Measurements from ENCODE around the gene ADAM15. TPM values are rescaled to one million over a fixed set of nuclear protein-coding genes. Genes with fewer than 3 reads are reported as not detected.

ADAM15 gene
- total and polyA plus RNA-seq, 9 donors, result 41.8 to 83.2 (median 65.0) TPM

- Histone ChIP-seq H3K4me1 (ENCODE audit: control insufficient read depth, insufficient read depth, low read length) (peaks cover 5% of the 10 kb centered on the region), H3K9me3 (replicated peaks; ENCODE audit: control insufficient read depth, low read depth, low read length) (no peaks in the 10 kb centered on the region), H3K27me3 (ENCODE audit: control insufficient read depth, insufficient read depth, low read length) (peaks cover 5% of the 10 kb centered on the region), H3K27ac (ENCODE audit: low read length) (no peak overlapping the region), H3K36me3 (ENCODE audit: control insufficient read depth, insufficient read depth, low read length) (no peaks in the 10 kb centered on the region), H3K4me3 (ENCODE audit: low read length) (no peak overlapping the region)
- WGBS (ENCODE audit: insufficient coverage), result 89% methylated on average over 12 of the region's 14 CpGs
- no peak for DNase-seq
Measured at GRCh38 chr1:155040358-155041093, 10.6 kb upstream of the ADAM15 start.

DNA sequence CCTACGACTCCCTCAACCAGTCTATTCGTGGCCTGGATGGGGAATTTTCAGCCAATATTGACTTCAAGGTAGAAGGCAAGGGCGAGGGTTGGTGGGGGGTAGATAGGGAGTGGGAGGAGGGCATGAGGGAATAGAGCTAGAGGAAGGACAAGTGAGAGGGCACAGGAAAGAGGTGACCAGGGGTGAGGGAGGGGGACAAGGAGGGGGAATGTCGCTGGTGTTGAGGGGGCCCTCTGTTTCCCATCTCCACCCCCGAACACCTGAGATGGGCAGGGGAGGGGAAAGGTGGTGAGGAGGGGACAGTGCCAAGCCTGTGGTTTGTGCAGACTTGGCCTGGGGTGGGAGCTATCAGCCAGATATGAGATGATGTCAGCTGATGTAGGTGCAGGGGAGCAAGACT is 8.3 kb upstream of the ADAM15 start:
- H3K4me1 ChIP-seq (ENCODE audit: control insufficient read depth, insufficient read depth, low read length), result peaks cover 5% of the 10 kb centered on the region
- WGBS (ENCODE audit: insufficient coverage), result 83% methylated on average over 5 of the region's 5 CpGs
- H3K4me3 ChIP-seq (ENCODE audit: low read length), result no peak overlapping the region
- H3K27me3 ChIP-seq (ENCODE audit: control insufficient read depth, insufficient read depth, low read length), result peaks cover 3% of the 10 kb centered on the region
- H3K9me3 ChIP-seq (replicated peaks; ENCODE audit: control insufficient read depth, low read depth, low read length), result no peaks in the 10 kb centered on the region
- no peak overlapping the region for H3K27ac ChIP-seq (ENCODE audit: low read length)
- no peak for DNase-seq
- no peaks in the 10 kb centered on the region for H3K36me3 ChIP-seq (ENCODE audit: control insufficient read depth, insufficient read depth, low read length)

DNA sequence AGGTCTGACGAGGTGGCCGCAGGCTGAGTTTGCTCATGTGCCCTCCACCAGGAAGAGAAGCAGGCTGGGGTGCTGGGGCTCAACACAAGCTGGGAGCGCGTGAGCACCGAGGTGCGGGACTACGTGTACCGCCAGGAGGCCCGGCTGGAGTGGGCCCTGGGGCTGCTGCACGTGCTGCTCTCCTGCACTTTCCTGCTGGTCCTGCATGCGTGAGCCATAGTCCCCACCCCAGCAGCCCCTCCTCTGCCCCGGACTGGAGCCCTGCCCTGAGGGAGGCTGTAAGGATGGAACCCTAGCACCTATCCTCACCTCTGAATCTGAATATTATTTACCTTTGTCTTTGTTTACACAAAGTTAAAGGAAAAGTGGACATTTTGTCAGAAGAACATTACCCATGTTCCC is 7.8 kb upstream of the ADAM15 start:
- Histone ChIP-seq H3K9me3 (replicated peaks; ENCODE audit: control insufficient read depth, low read depth, low read length) (no peaks in the 10 kb centered on the region), H3K4me1 (ENCODE audit: control insufficient read depth, insufficient read depth, low read length) (peaks cover 5% of the 10 kb centered on the region), H3K27ac (ENCODE audit: low read length) (no peak overlapping the region), H3K4me3 (ENCODE audit: low read length) (no peak overlapping the region), H3K36me3 (ENCODE audit: control insufficient read depth, insufficient read depth, low read length) (no peaks in the 10 kb centered on the region), H3K27me3 (ENCODE audit: control insufficient read depth, insufficient read depth, low read length) (peaks cover 3% of the 10 kb centered on the region)
- WGBS (ENCODE audit: insufficient coverage), result 59% methylated on average over 6 of the region's 12 CpGs
- DNase-seq, result no peak

GRCh38 chr1:155043793-155044192 is 7.3 kb upstream of the ADAM15 start:
- 93% methylated on average over 2 of the region's 3 CpGs for WGBS (ENCODE audit: insufficient coverage)
- no peaks in the 10 kb centered on the region for H3K9me3 ChIP-seq (replicated peaks; ENCODE audit: control insufficient read depth, low read depth, low read length)
- no peaks in the 10 kb centered on the region for H3K36me3 ChIP-seq (ENCODE audit: control insufficient read depth, insufficient read depth, low read length)
- H3K4me1 ChIP-seq (ENCODE audit: control insufficient read depth, insufficient read depth, low read length), result peaks cover 5% of the 10 kb centered on the region
- DNase-seq, result no peak
- H3K27ac ChIP-seq (ENCODE audit: low read length), result no peak overlapping the region
- H3K4me3 ChIP-seq (ENCODE audit: low read length), result no peak overlapping the region
- peaks cover 2% of the 10 kb centered on the region for H3K27me3 ChIP-seq (ENCODE audit: control insufficient read depth, insufficient read depth, low read length)

GRCh38 chr1:155044365-155044764 is 6.8 kb upstream of the ADAM15 start:
- no peaks in the 10 kb centered on the region for H3K27me3 ChIP-seq (ENCODE audit: control insufficient read depth, insufficient read depth, low read length)
- no peak for DNase-seq
- H3K36me3 ChIP-seq (ENCODE audit: control insufficient read depth, insufficient read depth, low read length), result no peaks in the 10 kb centered on the region
- H3K4me3 ChIP-seq (ENCODE audit: low read length), result no peak overlapping the region
- peaks cover 5% of the 10 kb centered on the region for H3K4me1 ChIP-seq (ENCODE audit: control insufficient read depth, insufficient read depth, low read length)
- 87% methylated on average over 6 of the region's 6 CpGs for WGBS (ENCODE audit: insufficient coverage)
- H3K27ac ChIP-seq (ENCODE audit: low read length), result peak overlapping the region; percentile 67
- H3K9me3 ChIP-seq (replicated peaks; ENCODE audit: control insufficient read depth, low read depth, low read length), result no peaks in the 10 kb centered on the region

DNA sequence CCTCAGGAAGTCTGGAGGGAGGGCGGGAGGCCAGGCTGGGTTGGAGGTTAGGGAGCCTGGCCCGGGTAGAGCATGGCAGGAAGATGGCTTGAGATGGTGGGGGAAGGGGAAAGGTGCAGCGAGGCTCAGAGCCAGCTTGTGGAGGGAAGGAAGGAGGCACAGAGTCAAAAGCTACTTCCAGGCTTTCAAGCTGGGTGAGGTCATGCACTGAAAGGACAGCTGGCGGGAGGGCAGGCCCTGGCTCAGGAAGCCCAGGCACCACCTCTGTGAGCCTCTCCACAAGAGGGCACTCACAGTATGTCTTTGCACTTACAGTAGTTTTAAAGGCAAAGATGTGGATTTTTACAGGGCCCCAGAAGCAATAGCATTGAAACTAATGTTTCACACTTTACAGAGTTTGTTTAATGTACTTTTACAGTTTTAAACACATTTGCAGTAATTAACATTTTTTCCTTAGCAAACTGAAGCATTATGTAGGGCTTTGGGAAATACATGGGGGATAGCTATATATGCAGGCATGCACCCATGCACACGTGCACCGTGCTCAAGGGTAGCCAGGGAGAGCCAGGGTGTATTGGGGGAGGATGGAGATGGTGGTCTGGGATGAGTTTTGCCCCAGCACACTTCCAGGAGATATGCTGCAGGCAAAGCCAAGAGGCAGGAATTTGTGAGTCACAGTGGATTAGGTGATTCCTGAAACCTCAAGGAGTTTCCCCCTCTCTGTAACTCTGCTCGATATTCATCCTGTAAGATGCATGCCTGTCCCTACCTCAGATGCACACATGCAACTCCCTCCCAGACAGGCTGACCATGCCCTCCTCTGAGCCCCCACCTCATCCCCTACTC is 6.1 kb upstream of the ADAM15 start:
- H3K27ac ChIP-seq (ENCODE audit: low read length), result peak overlapping the region; percentile 67
- H3K36me3 ChIP-seq (ENCODE audit: control insufficient read depth, insufficient read depth, low read length), result no peaks in the 10 kb centered on the region
- no peaks in the 10 kb centered on the region for H3K9me3 ChIP-seq (replicated peaks; ENCODE audit: control insufficient read depth, low read depth, low read length)
- 62% methylated on average over 7 of the region's 7 CpGs for WGBS (ENCODE audit: insufficient coverage)
- H3K4me1 ChIP-seq (ENCODE audit: control insufficient read depth, insufficient read depth, low read length), result peaks cover 11% of the 10 kb centered on the region
- H3K4me3 ChIP-seq (ENCODE audit: low read length), result no peak overlapping the region
- H3K27me3 ChIP-seq (ENCODE audit: control insufficient read depth, insufficient read depth, low read length), result no peaks in the 10 kb centered on the region
- peak; percentile 84 for DNase-seq

- no peaks in the 10 kb centered on the region for H3K27me3 ChIP-seq (ENCODE audit: control insufficient read depth, insufficient read depth, low read length)
- DNase-seq, result no peak
- no peak overlapping the region for H3K27ac ChIP-seq (ENCODE audit: low read length)
- H3K36me3 ChIP-seq (ENCODE audit: control insufficient read depth, insufficient read depth, low read length), result no peaks in the 10 kb centered on the region
- no peak overlapping the region for H3K4me3 ChIP-seq (ENCODE audit: low read length)
- no peaks in the 10 kb centered on the region for H3K9me3 ChIP-seq (replicated peaks; ENCODE audit: control insufficient read depth, low read depth, low read length)
- H3K4me1 ChIP-seq (ENCODE audit: control insufficient read depth, insufficient read depth, low read length), result peaks cover 36% of the 10 kb centered on the region
- WGBS (ENCODE audit: insufficient coverage), result 78% methylated on average over 6 of the region's 8 CpGs
Measured at GRCh38 chr1:155048449-155049334, 2.4 kb upstream of the ADAM15 start.

GRCh38 chr1:155049651-155050559 is 1.2 kb upstream of the ADAM15 start:
- peaks cover 31% of the 10 kb centered on the region for H3K4me1 ChIP-seq (ENCODE audit: control insufficient read depth, insufficient read depth, low read length)
- no peaks in the 10 kb centered on the region for H3K27me3 ChIP-seq (ENCODE audit: control insufficient read depth, insufficient read depth, low read length)
- no peaks in the 10 kb centered on the region for H3K9me3 ChIP-seq (replicated peaks; ENCODE audit: control insufficient read depth, low read depth, low read length)
- WGBS (ENCODE audit: insufficient coverage), result 20% methylated on average over 8 of the region's 10 CpGs
- peak overlapping the region; percentile 65 for H3K4me3 ChIP-seq (ENCODE audit: low read length)
- H3K36me3 ChIP-seq (ENCODE audit: control insufficient read depth, insufficient read depth, low read length), result peaks cover 5% of the 10 kb centered on the region
- H3K27ac ChIP-seq (ENCODE audit: low read length), result peak overlapping the region; percentile 59
- DNase-seq, result peak; percentile 25

DNA sequence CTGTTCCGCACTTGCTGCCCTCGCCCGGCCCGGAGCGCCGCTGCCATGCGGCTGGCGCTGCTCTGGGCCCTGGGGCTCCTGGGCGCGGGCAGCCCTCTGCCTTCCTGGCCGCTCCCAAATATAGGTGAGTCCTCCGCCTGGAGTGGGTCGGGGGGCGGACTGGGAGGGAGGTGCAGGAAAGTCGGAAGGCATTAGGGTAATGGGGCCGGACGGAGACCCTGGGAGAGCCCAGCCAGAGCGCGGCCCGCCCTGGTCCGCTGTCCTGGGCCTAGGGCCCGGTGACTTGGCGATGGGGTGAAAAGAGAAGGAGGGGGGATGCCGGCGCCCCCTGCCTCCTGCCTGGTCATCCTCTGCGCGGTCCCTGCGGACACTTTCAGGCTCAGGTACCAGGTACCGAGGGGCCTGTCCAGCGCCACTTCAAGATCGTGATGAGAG is 243 bp downstream of the ADAM15 start:
- H3K4me1 ChIP-seq (ENCODE audit: control insufficient read depth, insufficient read depth, low read length), result peaks cover 31% of the 10 kb centered on the region
- WGBS (ENCODE audit: insufficient coverage), result 0% methylated on average over 24 of the region's 31 CpGs
- peak overlapping the region; percentile 79 for H3K27ac ChIP-seq (ENCODE audit: low read length)
- H3K4me3 ChIP-seq (ENCODE audit: low read length), result peak overlapping the region; percentile 76
- no peaks in the 10 kb centered on the region for H3K27me3 ChIP-seq (ENCODE audit: control insufficient read depth, insufficient read depth, low read length)
- no peaks in the 10 kb centered on the region for H3K9me3 ChIP-seq (replicated peaks; ENCODE audit: control insufficient read depth, low read depth, low read length)
- H3K36me3 ChIP-seq (ENCODE audit: control insufficient read depth, insufficient read depth, low read length), result peaks cover 16% of the 10 kb centered on the region
- DNase-seq, result no peak

Measured in muscle of leg (tissue), 11 donors.